ENCODE results near the gene NR3C2.

The NR3C2 gene

DNA sequence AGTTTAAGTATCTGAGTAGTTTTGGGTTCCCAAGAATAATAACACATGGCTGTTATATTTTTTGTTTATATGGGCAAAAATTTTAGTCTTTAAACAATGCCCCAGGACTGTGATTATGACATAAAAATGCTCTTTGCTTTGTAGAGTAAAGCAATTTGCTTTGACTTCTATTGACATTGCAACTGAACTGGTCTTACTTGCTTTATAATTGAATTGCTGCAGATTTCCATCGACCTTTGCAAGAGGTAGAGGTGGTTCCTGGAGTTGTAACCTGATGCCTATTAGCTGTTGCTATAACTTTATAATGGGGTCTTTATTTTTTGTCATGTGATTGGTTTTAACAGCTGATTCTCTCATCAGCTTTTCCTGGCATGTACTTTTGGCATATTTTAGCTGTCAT is 407.4 kb downstream of the NR3C2 start:
- no peak for DNase-seq

DNA sequence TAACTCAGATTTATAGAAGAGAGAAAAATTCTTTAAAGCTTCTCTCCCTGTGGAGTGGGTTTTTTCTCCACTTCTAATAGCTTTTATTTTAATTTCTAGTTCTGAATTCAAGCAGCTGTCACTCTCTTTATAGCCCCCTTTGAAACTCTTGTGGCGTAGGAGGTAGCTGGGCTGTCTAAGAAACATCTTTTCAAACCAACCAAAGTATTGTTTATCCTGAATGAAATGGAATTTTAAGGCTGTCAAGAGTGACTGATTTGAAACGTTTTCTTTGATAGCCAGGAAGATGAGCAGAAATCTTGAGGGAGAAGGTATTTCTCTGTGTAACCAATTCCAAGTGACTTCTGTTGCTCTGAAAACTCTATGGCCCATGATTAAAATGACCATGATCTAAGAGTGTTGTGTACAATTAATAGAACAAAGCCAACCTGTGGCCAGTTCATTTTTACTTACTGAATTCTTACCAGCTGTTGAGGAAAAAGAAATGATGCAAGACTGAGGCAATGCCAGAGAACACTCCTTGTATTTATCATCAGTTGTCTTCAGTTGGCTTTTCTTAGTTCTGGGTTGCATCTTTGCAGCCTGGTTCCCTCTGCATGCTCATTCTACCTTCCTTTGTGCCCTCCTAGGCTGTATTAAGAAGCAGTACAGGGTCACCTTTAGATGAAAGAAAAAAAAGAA is 411.9 kb downstream of the NR3C2 start:
- DNase-seq = no peak

DNA sequence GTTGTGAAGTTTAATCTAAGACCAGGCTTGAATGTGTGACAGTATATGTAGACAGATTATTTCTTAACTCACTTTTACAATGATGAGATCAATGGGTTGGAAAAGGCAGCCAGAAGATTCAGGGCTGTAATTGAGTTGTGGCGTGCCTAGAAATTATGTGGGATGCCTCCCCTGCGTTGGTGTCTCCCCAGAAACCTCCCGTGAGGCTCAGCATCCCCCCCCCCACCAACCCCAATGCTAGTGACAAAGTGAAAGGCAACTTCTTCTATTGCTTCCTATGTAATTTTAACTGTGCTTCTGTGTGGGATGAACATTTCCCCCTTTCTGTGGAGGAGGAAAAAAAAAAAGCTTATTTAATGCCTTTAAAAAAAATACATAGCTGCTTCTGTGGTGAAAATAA is 412.4 kb downstream of the NR3C2 start:
- DNase-seq = no peak

Measured in effector CD4-positive, alpha-beta T cell (primary cell).